HG03575 (cell line): Measurements from ENCODE around the gene ADAMTSL1.

ENCODE experiments used
- ATAC-seq: cut with Tn5 transposase; IDR thresholded peaks from one replicate; pipeline ENCODE4 v1.9.1; 2021; ENCODE audit not compliant: unreplicated experiment, insufficient number of reproducible peaks, low FRiP score; ENCODE audit errors: extremely low read depth

The ADAMTSL1 gene

GRCh38 chr9:18490641-18491370, 16.9 kb downstream of the ADAMTSL1 start:
- no peak for ATAC-seq

GRCh38 chr9:18492612-18493011, 18.7 kb downstream of the ADAMTSL1 start:
- no peak for ATAC-seq

- no peak for ATAC-seq
These were observed 19.6 kb downstream of the ADAMTSL1 start for GRCh38 chr9:18493451-18493993.

GRCh38 chr9:18495065-18495464, 21.1 kb downstream of the ADAMTSL1 start:
- ATAC-seq: no peak

GRCh38 chr9:18496256-18497000, 22.5 kb downstream of the ADAMTSL1 start:
- ATAC-seq: no peak

GRCh38 chr9:18499062-18499461, 25.1 kb downstream of the ADAMTSL1 start:
- ATAC-seq: no peak

- ATAC-seq: no peak
These were observed 26.0 kb downstream of the ADAMTSL1 start for GRCh38 chr9:18499980-18500379.

GRCh38 chr9:18500451-18500850, 26.5 kb downstream of the ADAMTSL1 start:
- no peak for ATAC-seq

- ATAC-seq: no peak
These were observed 28.0 kb downstream of the ADAMTSL1 start for GRCh38 chr9:18501949-18502348.

GRCh38 chr9:18502546-18502945, 28.6 kb downstream of the ADAMTSL1 start:
- no peak for ATAC-seq

- no peak for ATAC-seq
These were observed 30.8 kb downstream of the ADAMTSL1 start for GRCh38 chr9:18504707-18505106.

- no peak for ATAC-seq
These were observed 33.2 kb downstream of the ADAMTSL1 start for GRCh38 chr9:18507151-18507550.

GRCh38 chr9:18516514-18516913, 42.6 kb downstream of the ADAMTSL1 start:
- no peak for ATAC-seq

GRCh38 chr9:18516965-18517364, 43.0 kb downstream of the ADAMTSL1 start:
- no peak for ATAC-seq

GRCh38 chr9:18520416-18521047, 46.6 kb downstream of the ADAMTSL1 start:
- ATAC-seq: no peak

- no peak for ATAC-seq
These were observed 52.7 kb downstream of the ADAMTSL1 start for GRCh38 chr9:18526685-18527084.

GRCh38 chr9:18531136-18532065, 57.4 kb downstream of the ADAMTSL1 start:
- ATAC-seq: no peak

- no peak for ATAC-seq
These were observed 60.7 kb downstream of the ADAMTSL1 start for GRCh38 chr9:18534611-18535010.

- no peak for ATAC-seq
These were observed 62.6 kb downstream of the ADAMTSL1 start for GRCh38 chr9:18536554-18536953.
